Esophagus squamous epithelium (tissue), 5 donors: ENCODE measurements around the gene KBTBD3. TPM values are rescaled to one million over a fixed set of nuclear protein-coding genes. Genes with fewer than 3 reads are reported as not detected.

Experiments used
- DNase-seq: peaks from one replicate; lab custom pipeline; 2025; lab: John Stamatoyannopoulos, UW
- H3K27ac ChIP-seq, 4 donors: fragments of 200-600 bp; sonication (generic); one replicate each; pipeline ENCODE4 v1.5.1; 2016 to 2019; ENCODE audit warnings: mild to moderate bottlenecking in 1 of 4
- H3K27me3 ChIP-seq, 4 donors: fragments of 200-600 bp; sonication (generic); 1 replicate in 3 of 4; 2 replicates in 1 of 4; pipeline versions ENCODE4 v1.5.1 to v1.6.0; 2017 to 2021; ENCODE audit warnings: antibody characterized with exemption in 1 of 4
- H3K36me3 ChIP-seq, 3 donors: fragments of 200-600 bp; sonication (generic); one replicate each; pipeline ENCODE4 v1.5.1; 2016 to 2019
- H3K4me1 ChIP-seq, 3 donors: fragments of 200-600 bp; sonication (generic); one replicate each; pipeline ENCODE4 v1.5.1; 2017 to 2019
- H3K4me3 ChIP-seq, 4 donors: fragments of 200-600 bp; sonication (generic); 1 replicate in 3 of 4; 2 replicates in 1 of 4; pipeline ENCODE4 v1.5.1; 2016 to 2019; ENCODE audit warnings: mild to moderate bottlenecking in 2 of 4, moderate library complexity in 1 of 4
- H3K9me3 ChIP-seq, 3 donors: fragments of 200-600 bp; sonication (generic); one replicate each; pipeline ENCODE4 v1.5.1; 2016 to 2019
- CTCF ChIP-seq, 6 experiments: fragments of 450-650 bp in 4 of 6; fragments of 200-600 bp in 2 of 6; sonication (generic) in 2 of 6; IDR thresholded peaks; one replicate each; pipeline ENCODE4 v1.5.1; 2016 to 2019; ENCODE audit warnings: antibody characterized with exemption in 6 of 6, mild to moderate bottlenecking in 4 of 6, moderate library complexity in 4 of 6
- POLR2A ChIP-seq, 4 donors: fragments of 450-650 bp; IDR thresholded peaks; one replicate each; pipeline ENCODE4 v1.6.1; 2017; ENCODE audit warnings: antibody characterized with exemption in 4 of 4, mild to moderate bottlenecking in 4 of 4, moderate library complexity in 3 of 4
- WGBS, 2 donors: methylation state at CpG; one replicate each; pipeline ENCODE4 v1.1.5; 2018; 5-methylcytosine and 5-hydroxymethylcytosine counted together
- intact Hi-C: fragments of 100-400 bp; cut with DNase I; formaldehyde crosslinking; loops from one replicate; pipeline ENCODE4 v1.15.0; 2022
- total RNA-seq, 4 donors: library from RNA; depleted of rRNA; stranded (reverse); fragments of >200 nt; gene quantifications; one replicate each; pipeline ENCODE4 v1.1.0, GENCODE V29; 2016
- donor health status: DM: yes; HTN: yes; CAD: no.

The KBTBD3 gene
- total RNA-seq, 4 donors from 2014 or later: 0.70 to 5.5 (median 2.4) TPM

- H3K9me3 ChIP-seq: no peaks in the 10 kb centered on the region
- H3K27me3 ChIP-seq: no peaks in the 10 kb centered on the region
- TF ChIP-seq POLR2A (IDR thresholded peaks at IDR 0.05): no peak
- no peak for TF ChIP-seq CTCF (IDR thresholded peaks at IDR 0.05)
- 57 to 63% methylated on average over 2 of the region's 2 CpGs for WGBS, 2 donors
- H3K4me1 ChIP-seq: peaks cover 11 to 80% (median 19%) of the 10 kb centered on the region in 3 donors
- intact Hi-C loops: no loop called here
- H3K4me3 ChIP-seq: no peak overlapping the region
- H3K27ac ChIP-seq: peak overlapping the region in 2 of 4 donors; percentile 15 to 36
- DNase-seq: no peak
- H3K36me3 ChIP-seq: peaks cover 0 to 49% (median 0%) of the 10 kb centered on the region in 3 donors
Measured at GRCh38 chr11:106086850-106087249, 9.7 kb upstream of the KBTBD3 start.

- peaks cover 4 to 80% (median 16%) of the 10 kb centered on the region in 3 donors for H3K4me1 ChIP-seq
- H3K27me3 ChIP-seq: no peaks in the 10 kb centered on the region
- peaks cover 0 to 49% (median 0%) of the 10 kb centered on the region in 3 donors for H3K36me3 ChIP-seq
- DNase-seq: no peak
- no peaks in the 10 kb centered on the region for H3K9me3 ChIP-seq
- intact Hi-C loops: no loop called here
- no peak overlapping the region for H3K4me3 ChIP-seq
- no peak overlapping the region for H3K27ac ChIP-seq
- WGBS, 2 donors: 100% methylated on average over 1 of the region's 1 CpG
- TF ChIP-seq CTCF (IDR thresholded peaks at IDR 0.05) (no peak), POLR2A (IDR thresholded peaks at IDR 0.05) (no peak)
Measured at GRCh38 chr11:106086135-106086534, 9.0 kb upstream of the KBTBD3 start.

GRCh38 chr11:106082096-106082495 is 4.9 kb upstream of the KBTBD3 start:
- Histone ChIP-seq H3K27me3 (no peaks in the 10 kb centered on the region), H3K9me3 (no peaks in the 10 kb centered on the region), H3K4me3 (no peak overlapping the region), H3K36me3 (peaks cover 0 to 61% (median 0%) of the 10 kb centered on the region in 3 donors), H3K27ac (no peak overlapping the region), H3K4me1 (peaks cover 4 to 71% (median 32%) of the 10 kb centered on the region in 3 donors)
- intact Hi-C loops: no loop called here
- DNase-seq: no peak
- TF ChIP-seq POLR2A (IDR thresholded peaks at IDR 0.05) (no peak), CTCF (IDR thresholded peaks at IDR 0.05) (no peak)

- Histone ChIP-seq H3K27me3 (no peaks in the 10 kb centered on the region), H3K4me1 (peaks cover 4 to 60% (median 35%) of the 10 kb centered on the region in 3 donors), H3K4me3 (peak within 1 kb of the TSS; percentile 75 to 90 (median 87)), H3K27ac (peak within 1 kb of the TSS; percentile 94 to 99 (median 98)), H3K36me3 (peaks cover 0 to 28% (median 0%) of the 10 kb centered on the region in 3 donors), H3K9me3 (no peaks in the 10 kb centered on the region)
- intact Hi-C loops: no loop called here
- DNase-seq: no peak
- WGBS, 2 donors: 1% methylated on average over 17 to 24 of the region's 55 CpGs
- TF ChIP-seq CTCF (IDR thresholded peaks at IDR 0.05): no peak
- TF ChIP-seq POLR2A (IDR thresholded peaks at IDR 0.05): peak in 1 of 4 donors; percentile 1
Measured at GRCh38 chr11:106077609-106078455, 685 bp upstream of the KBTBD3 start, which contains the start of gene AASDHPPT. AASDHPPT (plus strand) TSS chr11:106077662; CDS start chr11:106077711, 49 bp downstream.
